GM12878 (cell line): ENCODE measurements around the gene FOXB1. TPM values are rescaled to one million over a fixed set of nuclear protein-coding genes. Genes with fewer than 3 reads are reported as not detected.
A peak's percentile ranks its signal among the peaks of the same experiment; 100 is the strongest.

Experiments
- ATAC-seq: fragments of 200-7000 bp; cut with Tn5 transposase; 3 replicates; pipeline ENCODE4 v1.9.1; 2020; ENCODE audit warnings: mild to moderate bottlenecking, moderate library complexity
- BruUV-seq: library from RNA; stranded (reverse); fragments of 400-500 nt; replicated peaks from 2 replicates; lab custom pipeline; 2021; lab: Mats Ljungman, UMichigan
- CTCF ChIA-PET: fragments of 300-600 bp; sonication (Branson Sonifier 250); formaldehyde crosslinking; extraction: SDS; loops from one replicate; lab custom pipeline; 2021; ENCODE audit warnings: inconsistent platforms; lab: Yijun Ruan, JAX
- POLR2A ChIA-PET: fragments of 350-600 bp; formaldehyde crosslinking; extraction: SDS; loops from one replicate; lab custom pipeline; 2021; ENCODE audit warnings: inconsistent platforms; lab: Charles Lee
- RAD21 ChIA-PET: fragments of 300-600 bp; sonication (Branson Sonifier 250); formaldehyde crosslinking; loops from one replicate; lab custom pipeline; 2023; ENCODE audit warnings: antibody characterized with exemption; ENCODE audit not compliant: unreplicated experiment; lab: Charles Lee
- SMC1A ChIA-PET: fragments of 300-600 bp; sonication (Branson Sonifier 250); formaldehyde crosslinking; loops from one replicate; lab custom pipeline; 2023; ENCODE audit not compliant: unreplicated experiment, uncharacterized antibody; lab: Charles Lee
- DNase-seq: peaks from one replicate; pipeline ENCODE4 v3.0.0-alpha.2; 2011; ENCODE audit warnings: low read depth, low spot score
- FAIRE-seq: peaks from 3 replicates; lab custom pipeline; 2011; peaks lifted over from hg19 to GRCh38; lab: Jason Lieb, UNC
- H2AFZ ChIP-seq: 2 replicates; pipeline ENCODE4 v1.6.0; 2011; ENCODE audit warnings: low read depth, low read length, control low read depth; ENCODE audit not compliant: control insufficient read depth
- H3K27ac ChIP-seq: 2 replicates; pipeline ENCODE4 v1.5.1; 2011; ENCODE audit warnings: control low read depth; ENCODE audit not compliant: control insufficient read depth, insufficient read depth
- H3K27me3 ChIP-seq, 2 experiments: replicated peaks in 1 of 2; 2 replicates each; pipeline versions ENCODE4 v1.6.0 to v1.6.1; 2011; ENCODE audit warnings: low read length in 1 of 2; ENCODE audit not compliant: control insufficient read depth in 2 of 2, insufficient read depth in 2 of 2
- H3K36me3 ChIP-seq, 2 experiments: 2 replicates each; pipeline ENCODE4 v1.5.1; 2011; ENCODE audit warnings: low read length in 1 of 2; ENCODE audit not compliant: control insufficient read depth in 2 of 2, insufficient read depth in 2 of 2
- H3K4me1 ChIP-seq: 2 replicates; pipeline ENCODE4 v1.6.1; 2011; ENCODE audit warnings: mild to moderate bottlenecking, low read length, moderate library complexity, mixed read lengths; ENCODE audit not compliant: control insufficient read depth, insufficient read depth
- H3K4me2 ChIP-seq: 2 replicates; pipeline ENCODE4 v1.6.0; 2011; ENCODE audit warnings: control low read depth; ENCODE audit not compliant: control insufficient read depth, insufficient read depth
- H3K4me3 ChIP-seq: fragments of 200-600 bp; sonication (generic); 2 replicates; pipeline ENCODE4 v1.5.1; 2016
- H3K79me2 ChIP-seq: 2 replicates; pipeline ENCODE4 v1.6.0; 2011; ENCODE audit warnings: low read length; ENCODE audit not compliant: control insufficient read depth, insufficient read depth
- H3K9ac ChIP-seq: 2 replicates; pipeline ENCODE4 v1.8.0; 2011; ENCODE audit warnings: low read length, control low read depth, mixed read lengths; ENCODE audit not compliant: control insufficient read depth, insufficient read depth
- H3K9me3 ChIP-seq: replicated peaks from 3 replicates; pipeline ENCODE4 v1.5.1; 2011; ENCODE audit warnings: mild to moderate bottlenecking, low read length; ENCODE audit not compliant: control insufficient read depth, insufficient read depth
- H4K20me1 ChIP-seq: 2 replicates; pipeline ENCODE4 v1.6.0; 2011; ENCODE audit not compliant: control insufficient read depth, insufficient read depth
- CREB1 ChIP-seq: IDR thresholded peaks from 2 replicates; pipeline ENCODE4 v1.6.1; 2012; ENCODE audit warnings: low read depth, mild to moderate bottlenecking, inconsistent platforms
- DPF2 ChIP-seq: fragments of 450-650 bp; IDR thresholded peaks from 2 replicates; pipeline ENCODE4 v1.6.1; 2017; ENCODE audit warnings: mild to moderate bottlenecking
- HCFC1 ChIP-seq: fragments of 150-350 bp; IDR thresholded peaks from 2 replicates; pipeline ENCODE4 v1.6.1; 2014; ENCODE audit warnings: low read length
- HDAC2 ChIP-seq: fragments of 200-600 bp; sonication (generic); IDR thresholded peaks from 2 replicates; pipeline ENCODE4 v1.6.1; 2017
- SUZ12 ChIP-seq: fragments of 200-600 bp; sonication (generic); IDR thresholded peaks from one replicate; pipeline ENCODE4 v1.6.1; 2018; ENCODE audit warnings: antibody characterized with exemption, mild to moderate bottlenecking; ENCODE audit not compliant: unreplicated experiment
- YY1 ChIP-seq: IDR thresholded peaks from 2 replicates; pipeline ENCODE4 v1.6.1; 2011; ENCODE audit warnings: low read depth, mild to moderate bottlenecking, low read length
- WGBS: methylation state at CpG from one replicate; pipeline ENCODE4 v1.1.6; 2016; ENCODE audit warnings: low lambda C conversion rate; ENCODE audit not compliant: insufficient replicate concordance, insufficient coverage; ENCODE audit errors: missing lambda C conversion rate; 5-methylcytosine and 5-hydroxymethylcytosine counted together
- in situ Hi-C: fragments of 300-500 bp; cut with MboI; formaldehyde crosslinking; loops from 9 replicates; pipeline ENCODE4 v1.14.3; 2018; ENCODE audit warnings: mixed read lengths
- intact Hi-C: fragments of 100-400 bp; cut with micrococcal nuclease; formaldehyde crosslinking; loops from one replicate; pipeline ENCODE4 v1.14.2; 2022; ENCODE audit not compliant: unreplicated experiment
- polyA plus RNA-seq, 11 experiments: library from polyadenylated mRNA; depleted of rRNA in 4 of 11; unstranded in 6 of 11; stranded (reverse) in 5 of 11; fragments of >200 nt; fragmentation: Nextera tagmentation in 4 of 11; fragmentation: Illumina TruSeq in 1 of 11; extraction: Ambion mirVana in 4 of 11; extraction: Trizol in 1 of 11; gene quantifications; 1 replicate in 1 of 11; 2 replicates in 10 of 11; pipeline versions ENCODE4 v1.2.1 to v1.2.3, GENCODE V29; 2011 to 2016; ENCODE audit warnings: inconsistent platforms in 2 of 11, missing spikeins in 2 of 11, low read depth in 1 of 11
- total RNA-seq, 4 experiments: library from RNA; depleted of rRNA in 3 of 4; stranded (reverse); fragments of >200 nt in 3 of 4; fragmentation: Illumina TruSeq in 1 of 4; extraction: Trizol in 1 of 4; gene quantifications; 2 replicates each; pipeline versions ENCODE4 v1.2.1 to v1.2.3, GENCODE V29; 2013 to 2021

FOXB1 gene
- total and polyA plus RNA-seq, 10 of the 15 experiments (the other 5 are each of a cell fraction or from before 2014, with no cell fraction given): not detected

GRCh38 chr15:59998950-59999611, 5.0 kb upstream of the FOXB1 start:
- Histone ChIP-seq H3K36me3 (no peaks in the 10 kb centered on the region), H3K4me2 (no peak overlapping the region), H3K27ac (no peak overlapping the region), H3K27me3 (peaks cover 17 to 53% of the 10 kb centered on the region in 2 experiments), H4K20me1 (no peaks in the 10 kb centered on the region), H3K4me3 (no peak overlapping the region), H3K79me2 (no peaks in the 10 kb centered on the region), H2AFZ (no peak overlapping the region), H3K9ac (no peak overlapping the region), H3K4me1 (no peaks in the 10 kb centered on the region), H3K9me3 (no peaks in the 10 kb centered on the region; the same call in 2 of the 3 replicates)
- intact Hi-C loops: no loop called here
- in situ Hi-C loops: no loop called here
- WGBS: 1% methylated on average over 6 of the region's 6 CpGs
- no TSS peak for BruUV-seq
- ChIA-PET CTCF (interaction anchor here (0.7 kb wide), 1 partner anchor 18 kb away, joined by 3 read pairs; no protein-coding TSS in a partner anchor), SMC1A (no interaction called here), RAD21 (no interaction called here), POLR2A (no interaction called here)
- FAIRE-seq (no peak), DNase-seq (no peak), ATAC-seq (no peak)
- TF ChIP-seq HCFC1 (no peak), YY1 (no peak), CREB1 (no peak), DPF2 (no peak)

GRCh38 chr15:59999612-60000112, 4.4 kb upstream of the FOXB1 start:
- ChIA-PET CTCF (no interaction called here), POLR2A (no interaction called here), RAD21 (no interaction called here), SMC1A (no interaction called here)
- FAIRE-seq: no peak
- Histone ChIP-seq H3K4me1 (no peaks in the 10 kb centered on the region), H3K27ac (no peak overlapping the region), H3K79me2 (no peaks in the 10 kb centered on the region), H4K20me1 (no peaks in the 10 kb centered on the region), H3K4me3 (no peak overlapping the region), H3K36me3 (no peaks in the 10 kb centered on the region), H3K9ac (no peak overlapping the region), H2AFZ (no peak overlapping the region), H3K9me3 (peaks cover 3% of the 10 kb centered on the region; the same call in 2 of the 3 replicates), H3K4me2 (no peak overlapping the region), H3K27me3 (peaks cover 16 to 56% of the 10 kb centered on the region in 2 experiments)
- in situ Hi-C loops: no loop called here
- intact Hi-C loops: no loop called here
- TF ChIP-seq HDAC2 (no peak), SUZ12 (peak; percentile 71)
- no TSS peak for BruUV-seq
- WGBS: 20% methylated on average over 21 of the region's 28 CpGs
- no peak for DNase-seq
- ATAC-seq: no peak
